HepG2 (cell line): Measurements from ENCODE around the gene CFAP210. TPM values are rescaled to one million over a fixed set of nuclear protein-coding genes. Genes with fewer than 3 reads are reported as not detected.

Source experiments
- FOXA3 ChIP-seq: IDR thresholded peaks from 2 replicates; pipeline ENCODE4 v1.6.1; 2016; ENCODE audit warnings: missing genetic modification reagents, missing compliant biosample characterization
- HDAC1 ChIP-seq: sonication (generic); formaldehyde crosslinking; IDR thresholded peaks from 2 replicates; pipeline ENCODE4 v1.5.1; 2020; ENCODE audit warnings: mild to moderate bottlenecking, missing genetic modification reagents
- ISL2 ChIP-seq: sonication (generic); formaldehyde crosslinking; IDR thresholded peaks from 2 replicates; pipeline ENCODE4 v1.5.0; 2020; ENCODE audit warnings: missing genetic modification reagents
- NFKBIZ ChIP-seq: IDR thresholded peaks from 2 replicates; pipeline ENCODE4 v1.6.1; 2018; ENCODE audit warnings: missing genetic modification reagents, missing compliant biosample characterization
- POLR2AphosphoS2 ChIP-seq: IDR thresholded peaks from 2 replicates; pipeline ENCODE4 v1.6.1; 2011; ENCODE audit warnings: low read depth, low read length, improper control_type of control experiment
- REXO4 ChIP-seq: sonication (generic); formaldehyde crosslinking; IDR thresholded peaks from 2 replicates; pipeline ENCODE4 v1.8.0; 2022; ENCODE audit warnings: missing genetic modification reagents, mild to moderate bottlenecking, borderline replicate concordance
- SMARCC2 ChIP-seq: fragments of 450-650 bp; IDR thresholded peaks from 2 replicates; pipeline ENCODE4 v1.6.1; 2017; ENCODE audit warnings: antibody characterized with exemption, mild to moderate bottlenecking
- SNAPC5 ChIP-seq: sonication (generic); formaldehyde crosslinking; IDR thresholded peaks from 2 replicates; pipeline ENCODE4 v1.8.1; 2023; ENCODE audit warnings: mild to moderate bottlenecking, missing genetic modification reagents, borderline replicate concordance
- SPEN ChIP-seq: sonication (generic); formaldehyde crosslinking; IDR thresholded peaks from 2 replicates; pipeline ENCODE4 v1.5.1; 2020; ENCODE audit warnings: low read depth, mild to moderate bottlenecking, missing genetic modification reagents
- SYNCRIP ChIP-seq: fragments of 200-400 bp; formaldehyde crosslinking; IDR thresholded peaks from 2 replicates; pipeline ENCODE4 v1.6.1; 2018; ENCODE audit warnings: mild to moderate bottlenecking, low read depth, low read length; ENCODE audit not compliant: insufficient read depth
- UBTF ChIP-seq: sonication (generic); formaldehyde crosslinking; IDR thresholded peaks from 2 replicates; pipeline ENCODE4 v1.4.0; 2020; ENCODE audit warnings: mild to moderate bottlenecking, missing genetic modification reagents
- ZBTB7B ChIP-seq: sonication (generic); formaldehyde crosslinking; IDR thresholded peaks from 2 replicates; pipeline ENCODE4 v1.4.0; 2020; ENCODE audit warnings: missing genetic modification reagents
- ZFX ChIP-seq: sonication (generic); formaldehyde crosslinking; IDR thresholded peaks from 2 replicates; pipeline ENCODE4 v1.4.0; 2020; ENCODE audit warnings: mild to moderate bottlenecking, low read depth, missing genetic modification reagents, moderate library complexity
- ZMYM2 ChIP-seq: sonication (generic); formaldehyde crosslinking; IDR thresholded peaks from 2 replicates; pipeline ENCODE4 v1.8.0; 2022; ENCODE audit warnings: mild to moderate bottlenecking, missing genetic modification reagents
- ZNF331 ChIP-seq: sonication (generic); formaldehyde crosslinking; IDR thresholded peaks from 2 replicates; pipeline ENCODE4 v1.4.0; 2020; ENCODE audit warnings: missing genetic modification reagents
- ZNF512B ChIP-seq: sonication (generic); formaldehyde crosslinking; IDR thresholded peaks from 2 replicates; pipeline ENCODE4 v1.5.1; 2020; ENCODE audit warnings: missing genetic modification reagents, mild to moderate bottlenecking, borderline replicate concordance
- ZNF781 ChIP-seq: sonication (generic); formaldehyde crosslinking; IDR thresholded peaks from 2 replicates; pipeline ENCODE4 v1.5.1; 2020; ENCODE audit warnings: borderline replicate concordance, mild to moderate bottlenecking, missing genetic modification reagents; ENCODE audit errors: not compliant biosample characterization
- ZNF788 ChIP-seq: sonication (generic); formaldehyde crosslinking; IDR thresholded peaks from 2 replicates; pipeline ENCODE4 v1.5.0; 2020; ENCODE audit warnings: mild to moderate bottlenecking, missing genetic modification reagents, borderline replicate concordance
- ZSCAN20 ChIP-seq: sonication (generic); formaldehyde crosslinking; IDR thresholded peaks from 2 replicates; pipeline ENCODE4 v1.4.0; 2020; ENCODE audit warnings: missing genetic modification reagents, mild to moderate bottlenecking, borderline replicate concordance
- ZXDC ChIP-seq: sonication (generic); formaldehyde crosslinking; IDR thresholded peaks from 2 replicates; pipeline ENCODE4 v1.5.0; 2020; ENCODE audit warnings: mild to moderate bottlenecking, missing genetic modification reagents
- ZZZ3 ChIP-seq: sonication (generic); formaldehyde crosslinking; IDR thresholded peaks from 2 replicates; pipeline ENCODE4 v1.4.0; 2020; ENCODE audit warnings: missing genetic modification reagents, mild to moderate bottlenecking, borderline replicate concordance
- polyA plus RNA-seq, 8 experiments: library from polyadenylated mRNA; depleted of rRNA in 3 of 8; stranded (reverse) in 7 of 8; unstranded in 1 of 8; fragments of >200 nt; fragmentation: Illumina TruSeq in 4 of 8; extraction: Trizol in 4 of 8; gene quantifications; 2 replicates each; pipeline versions ENCODE4 v1.2.1 to v1.2.3, GENCODE V29; 2011 to 2016; ENCODE audit warnings: low read depth in 4 of 8, missing spikeins in 1 of 8, mixed read lengths in 1 of 8; ENCODE audit not compliant: insufficient read depth in 1 of 8
- total RNA-seq, 5 experiments: library from RNA; depleted of rRNA; stranded (reverse); fragments of >200 nt; fragmentation: Illumina TruSeq; extraction: Trizol; gene quantifications; 2 replicates each; pipeline ENCODE4 v1.2.3, GENCODE V29; 2016; ENCODE audit warnings: low read depth in 1 of 5

The CFAP210 gene
- total and polyA plus RNA-seq, 2 of the 13 experiments (the other 11 are each of a cell fraction or from before 2014, with no cell fraction given), result 0.18 TPM; not detected in 1

GRCh38 chr2:169715379-169716237, 21.4 kb upstream of the CFAP210 start (continued):
- no peak for TF ChIP-seq ZNF512B (CRISPR knock-in tag)
- no peak for TF ChIP-seq ZMYM2
- peak; percentile 42; the same call in 1 of the 2 replicates for TF ChIP-seq ZFX
- no peak; the same call in 1 of the 2 replicates for TF ChIP-seq ZXDC (CRISPR knock-in tag)
- peak; percentile 87 for TF ChIP-seq ZBTB7B
- TF ChIP-seq ZNF788 (CRISPR knock-in tag), result peak; percentile 72; the same call in 1 of the 2 replicates
- peak; percentile 62; the same call in 1 of the 2 replicates for TF ChIP-seq HDAC1
- no peak for TF ChIP-seq POLR2AphosphoS2
- TF ChIP-seq ZNF781 (CRISPR knock-in tag), result no peak
- no peak; the same call in 1 of the 2 replicates for TF ChIP-seq SPEN (CRISPR knock-in tag)
- TF ChIP-seq UBTF, result peak; percentile 65
- peak; percentile 78 for TF ChIP-seq ZNF331
- no peak for TF ChIP-seq SYNCRIP
- peak; percentile 80 for TF ChIP-seq ISL2 (CRISPR knock-in tag)
- TF ChIP-seq SNAPC5 (CRISPR knock-in tag), result no peak
- no peak for TF ChIP-seq NFKBIZ (CRISPR knock-in tag)
- TF ChIP-seq FOXA3 (CRISPR knock-in tag), result peak; percentile 86
- TF ChIP-seq REXO4 (CRISPR knock-in tag), result no peak
- no peak for TF ChIP-seq ZZZ3 (CRISPR knock-in tag)
- TF ChIP-seq ZSCAN20 (CRISPR knock-in tag), result no peak
- no peak for TF ChIP-seq SMARCC2
